Measurements from ENCODE around the gene DMAC2.
"Not testable (repeated sequence)": the region's sequence is repeated elsewhere in the genome, so short reads cannot be mapped to it uniquely, and the experiment has no call there.

The DMAC2 gene

DNA sequence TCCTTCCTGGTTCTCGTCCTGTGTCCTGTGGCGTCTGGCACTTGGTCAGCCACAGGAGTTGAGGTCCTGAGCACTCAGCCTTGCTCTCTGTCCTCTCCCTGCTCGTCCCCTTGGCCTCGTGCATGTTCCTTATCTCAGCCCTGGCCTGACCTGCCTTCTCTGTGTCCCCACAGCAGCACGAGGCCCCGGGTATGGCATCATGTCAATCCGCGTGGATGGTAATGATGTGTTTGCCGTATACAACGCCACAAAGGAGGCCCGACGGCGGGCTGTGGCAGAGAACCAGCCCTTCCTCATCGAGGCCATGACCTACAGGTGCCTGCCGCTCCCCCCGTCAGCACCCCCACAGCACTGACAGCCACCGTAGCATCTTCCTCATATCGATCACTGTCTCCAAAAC, 17.3 kb downstream of the DMAC2 start:
- DNase-seq (ENCODE audit: low read depth in 2 of 2), result no peak

GRCh38 chr19:41421973-41422372, 17.7 kb downstream of the DMAC2 start:
- no peak for DNase-seq (ENCODE audit: low read depth in 2 of 2)

GRCh38 chr19:41421314-41421713, 18.4 kb downstream of the DMAC2 start:
- no peak for DNase-seq (ENCODE audit: low read depth in 2 of 2)

GRCh38 chr19:41420101-41420880, 19.4 kb downstream of the DMAC2 start:
- DNase-seq (ENCODE audit: low read depth in 2 of 2), result no peak

GRCh38 chr19:41416194-41416674, 23.5 kb downstream of the DMAC2 start:
- no peak for DNase-seq (ENCODE audit: low read depth in 2 of 2)

- no peak for DNase-seq (ENCODE audit: low read depth in 2 of 2)
Observed at GRCh38 chr19:41415154-41415571, 24.5 kb downstream of the DMAC2 start.

DNA sequence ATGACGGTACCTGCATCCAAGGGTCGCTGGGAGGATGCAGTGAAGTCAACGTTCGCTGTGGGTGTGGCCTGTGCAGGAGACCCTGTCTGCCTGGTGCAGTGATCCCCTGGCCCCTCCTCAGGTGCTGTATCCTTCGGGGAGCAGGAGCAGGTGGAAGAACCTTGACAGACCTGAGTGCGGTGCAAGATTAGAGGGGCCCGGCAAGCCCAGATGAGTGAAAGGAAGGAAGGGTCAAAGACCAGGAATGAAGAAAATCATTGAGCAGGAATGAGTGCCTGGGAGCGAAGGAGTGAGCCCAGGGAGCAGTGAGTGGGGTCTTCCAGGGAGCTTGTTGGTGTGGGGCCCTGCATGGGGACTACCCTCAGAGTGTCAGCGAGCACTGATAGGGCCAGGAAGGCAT, 25.3 kb downstream of the DMAC2 start:
- DNase-seq (ENCODE audit: low read depth in 2 of 2), result no peak

- no peak for DNase-seq (ENCODE audit: low read depth in 2 of 2)
Observed at GRCh38 chr19:41413947-41414346, 25.8 kb downstream of the DMAC2 start.

GRCh38 chr19:41412953-41413352, 26.8 kb downstream of the DMAC2 start:
- no peak for DNase-seq (ENCODE audit: low read depth in 2 of 2)

- no peak for DNase-seq (ENCODE audit: low read depth in 2 of 2)
Observed at GRCh38 chr19:41411968-41412265, 27.8 kb downstream of the DMAC2 start.

DNA sequence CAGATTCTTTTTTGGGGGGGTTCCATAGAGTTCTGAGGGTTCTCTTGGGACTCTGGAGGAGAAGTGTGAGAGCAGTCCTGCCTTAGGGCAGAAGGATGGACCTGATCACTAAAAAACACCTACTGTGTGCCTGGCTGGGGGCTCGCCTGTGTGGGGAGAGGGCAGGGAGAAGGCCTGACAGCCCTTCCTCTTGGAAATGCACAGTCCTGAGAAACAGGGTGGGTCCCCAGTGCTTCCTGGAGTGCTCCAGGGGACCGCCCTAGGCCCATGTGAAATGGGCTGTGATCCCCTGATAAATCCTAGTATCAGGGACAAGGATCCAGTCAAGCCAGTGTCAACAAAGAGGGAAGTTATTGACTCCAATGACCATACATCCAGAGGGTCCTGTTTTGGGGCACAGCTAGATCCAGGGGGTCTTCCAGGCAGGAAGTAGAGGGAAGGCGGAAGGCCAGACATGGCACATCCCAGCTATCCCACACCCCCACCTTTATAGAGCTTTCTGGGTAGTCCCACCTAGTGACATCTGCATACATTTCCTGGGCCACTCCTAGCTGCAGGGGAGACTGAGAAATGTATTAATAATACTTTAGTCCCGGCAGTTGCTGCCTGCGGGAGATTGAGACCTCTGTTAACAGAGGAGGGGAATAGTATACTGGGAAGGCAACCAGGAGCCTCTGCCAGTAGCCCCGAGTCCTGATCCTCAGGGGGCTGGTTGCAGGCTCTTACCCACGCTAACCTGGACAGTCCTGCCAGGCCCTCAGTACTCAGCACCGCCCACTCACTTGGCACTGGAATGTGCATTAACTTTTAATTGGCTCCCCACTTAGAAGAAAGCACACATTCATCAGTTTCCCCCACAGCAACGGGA, 28.4 kb downstream of the DMAC2 start:
- no peak for DNase-seq (ENCODE audit: low read depth in 2 of 2)

DNA sequence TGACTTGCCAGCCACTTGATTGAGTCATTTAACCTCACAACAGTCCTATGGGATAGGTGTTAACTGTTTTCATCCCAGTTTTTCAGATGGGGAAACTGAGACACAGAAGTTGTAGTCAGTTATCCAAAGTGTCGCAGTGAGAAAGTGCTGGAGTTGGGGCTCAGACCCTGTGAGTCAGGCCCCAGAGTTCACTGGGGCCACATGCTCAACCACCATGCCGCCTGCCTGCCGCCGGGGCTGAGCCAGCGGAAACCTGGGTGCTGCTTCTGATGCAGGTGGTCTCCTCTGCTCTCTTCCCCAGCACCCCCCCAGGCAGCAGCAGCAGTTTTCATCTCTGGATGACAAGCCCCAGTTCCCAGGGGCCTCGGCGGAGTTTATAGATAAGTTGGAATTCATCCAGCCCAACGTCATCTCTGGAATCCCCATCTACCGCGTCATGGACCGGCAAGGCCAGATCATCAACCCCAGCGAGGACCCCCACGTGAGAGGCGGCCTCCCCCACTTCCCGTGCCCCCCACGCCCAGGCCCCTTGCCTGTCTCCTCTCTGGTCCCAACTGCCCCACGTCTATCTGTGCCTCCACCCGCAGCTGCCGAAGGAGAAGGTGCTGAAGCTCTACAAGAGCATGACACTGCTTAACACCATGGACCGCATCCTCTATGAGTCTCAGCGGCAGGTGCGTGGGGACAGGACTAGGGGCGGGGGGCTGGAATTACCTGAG, 29.2 kb downstream of the DMAC2 start:
- no peak for DNase-seq (ENCODE audit: low read depth in 2 of 2)

DNA sequence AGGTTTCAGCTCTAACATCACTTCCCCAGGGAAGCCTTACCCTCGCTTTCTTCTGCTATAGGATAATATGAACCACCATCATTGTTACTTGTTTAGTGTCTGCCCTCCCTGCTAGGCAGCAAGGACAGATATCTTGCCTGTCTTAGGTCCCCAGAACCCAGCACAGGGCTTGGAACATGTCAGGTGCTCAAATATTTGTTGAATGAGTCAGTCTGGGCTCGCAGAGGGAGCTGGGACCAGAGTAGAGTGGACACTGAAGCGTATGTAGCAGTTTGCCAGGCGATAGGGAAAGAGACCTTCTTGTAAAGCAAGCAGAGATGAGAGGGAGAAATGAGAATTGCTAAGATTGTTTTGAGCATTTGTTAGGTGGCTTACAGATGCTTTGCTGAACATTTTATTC, 30.4 kb downstream of the DMAC2 start:
- DNase-seq (ENCODE audit: low read depth in 2 of 2), result no peak

DNA sequence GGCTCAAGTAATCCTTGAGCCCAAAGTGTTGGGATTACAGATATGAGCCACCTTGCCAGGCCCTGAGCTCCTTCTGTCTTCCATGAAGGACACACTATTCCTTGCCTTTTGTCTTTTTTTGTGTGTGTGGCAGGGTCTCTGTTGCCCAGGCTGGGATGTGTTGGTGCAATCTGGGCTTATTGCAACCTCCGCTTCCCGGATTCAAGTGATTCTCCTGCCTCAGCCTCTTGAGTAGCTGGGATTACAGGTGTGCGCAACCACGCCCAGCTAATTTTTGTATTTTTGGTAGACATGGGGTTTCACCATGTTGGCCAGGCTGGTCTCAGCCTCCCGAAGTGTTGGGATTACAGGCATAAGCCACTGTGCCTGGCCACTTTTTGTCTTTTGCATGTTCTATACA, 30.9 kb downstream of the DMAC2 start:
- not testable (repeated sequence) for DNase-seq (ENCODE audit: low read depth in 2 of 2)

DNA sequence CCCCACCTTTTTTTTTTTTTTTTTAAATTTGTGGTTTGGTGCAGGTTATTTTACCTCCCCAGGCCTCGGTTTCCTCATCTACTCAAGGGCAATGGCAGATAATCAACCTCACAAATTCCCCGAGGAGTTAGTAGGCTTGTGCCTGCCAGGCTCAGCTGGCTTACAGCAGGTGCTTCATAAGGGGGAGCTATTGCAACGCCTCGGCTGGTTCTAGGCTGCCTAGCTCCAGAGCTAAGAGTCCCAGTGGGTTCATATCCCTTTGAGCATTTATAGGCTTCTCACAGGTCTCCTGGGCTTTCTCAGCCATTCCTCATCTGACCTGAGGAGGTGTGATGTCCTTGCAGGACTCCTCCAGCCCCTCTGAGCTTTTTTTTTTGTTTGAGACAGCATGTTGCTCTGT, 31.5 kb downstream of the DMAC2 start:
- DNase-seq (ENCODE audit: low read depth in 2 of 2), result no peak

DNA sequence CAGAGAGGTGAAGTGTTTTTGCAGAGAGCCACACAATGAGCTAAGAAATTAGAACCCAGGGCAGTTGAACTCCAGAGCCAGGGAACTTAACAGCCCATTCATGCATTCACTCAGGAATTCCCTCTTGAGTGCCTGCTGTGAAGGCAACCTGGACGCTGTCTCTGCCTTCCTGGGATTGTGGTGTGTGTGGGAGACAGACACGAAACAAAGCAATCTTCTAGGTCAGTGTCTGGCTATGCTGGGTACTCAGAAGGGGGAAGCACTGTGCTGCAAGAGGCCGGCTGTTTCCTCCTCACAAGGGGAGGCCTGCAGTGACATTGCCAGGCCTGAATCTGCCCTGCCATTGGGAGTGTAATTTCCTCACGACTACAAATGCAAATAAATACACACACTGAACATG, 32.4 kb downstream of the DMAC2 start:
- DNase-seq (ENCODE audit: low read depth in 2 of 2), result no peak

DNA sequence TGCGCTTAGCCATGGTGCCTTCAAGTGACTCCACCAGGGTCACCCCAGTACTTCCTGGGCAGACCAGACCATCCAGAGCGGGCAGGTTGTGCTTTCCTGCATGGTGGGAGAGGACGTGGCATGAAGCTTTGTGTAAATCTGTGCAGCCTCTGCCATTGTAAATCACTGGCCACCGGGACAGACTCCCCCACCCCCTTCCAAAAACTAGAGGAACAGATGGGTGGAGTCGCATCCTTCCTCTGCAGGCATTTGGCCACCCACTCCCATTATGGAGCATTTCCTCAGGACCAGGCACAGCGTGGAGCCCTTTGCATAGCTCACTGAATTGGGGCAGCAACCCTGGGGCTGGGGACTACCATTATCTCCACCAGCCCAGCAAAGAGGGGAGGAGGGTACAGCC, 33.9 kb downstream of the DMAC2 start:
- no peak for DNase-seq (ENCODE audit: low read depth in 2 of 2)

DNA sequence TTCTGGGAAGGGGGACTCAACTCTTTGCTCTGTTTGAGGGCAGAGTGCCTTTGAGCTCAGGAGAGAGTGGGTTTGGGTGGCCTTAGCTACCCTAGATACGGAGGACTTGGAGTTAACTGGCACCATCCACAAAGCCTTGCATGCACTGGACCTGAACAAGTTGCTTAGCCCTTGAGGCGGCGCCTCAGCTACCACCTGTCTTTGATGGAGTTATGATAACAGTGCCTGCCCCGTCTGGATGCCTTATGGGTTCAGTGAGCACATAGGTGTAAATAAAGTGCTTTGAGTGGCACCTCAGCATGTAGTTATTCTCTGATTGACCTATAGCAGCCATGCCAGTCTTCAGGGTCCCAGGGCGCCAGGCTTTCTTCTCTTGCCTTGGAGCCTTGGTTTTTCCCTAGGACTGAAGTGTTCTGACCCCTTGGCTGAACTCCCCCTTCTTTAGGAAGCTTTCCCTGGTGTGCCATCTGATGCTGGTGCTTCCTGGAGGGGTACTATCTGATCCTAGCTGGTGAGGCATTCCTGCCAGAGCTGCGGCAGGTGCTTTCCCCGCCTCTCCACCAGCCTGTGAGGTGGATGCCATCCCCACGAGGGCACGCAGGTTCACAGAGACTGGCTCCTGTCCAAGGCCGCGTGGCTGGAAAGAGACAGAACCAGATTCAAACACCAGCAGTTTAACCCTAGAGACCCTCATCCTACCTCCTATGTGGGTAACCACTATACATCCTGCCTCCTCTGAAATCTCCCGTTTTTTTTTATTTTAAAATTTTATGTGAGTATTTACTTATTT, 36.3 kb downstream of the DMAC2 start:
- no peak for DNase-seq (ENCODE audit: low read depth in 2 of 2)

GRCh38 chr19:41402010-41402409, 37.7 kb downstream of the DMAC2 start:
- DNase-seq (ENCODE audit: low read depth in 2 of 2), result no peak

DNA sequence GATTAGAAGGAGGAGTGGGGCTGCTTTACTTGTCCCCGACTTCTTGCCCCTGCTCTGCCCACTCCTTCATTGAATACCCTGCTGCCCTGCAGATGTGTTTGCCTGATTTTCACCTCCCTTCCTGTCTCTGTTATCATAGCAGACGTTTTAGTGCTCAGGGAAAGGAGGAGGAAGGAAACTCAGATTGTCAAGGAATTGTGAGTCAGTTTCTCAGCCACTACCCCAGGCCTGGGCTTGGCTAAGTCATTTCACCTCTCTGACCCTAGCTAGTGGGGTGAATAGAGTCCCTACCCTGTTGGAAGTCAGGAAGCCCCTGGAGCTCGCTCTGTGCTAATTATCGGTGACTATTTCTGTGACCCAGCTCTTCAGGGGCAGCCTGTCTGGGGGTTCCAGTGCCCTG, 38.2 kb downstream of the DMAC2 start:
- DNase-seq (ENCODE audit: low read depth in 2 of 2), result no peak

GRCh38 chr19:41399525-41399924, 40.2 kb downstream of the DMAC2 start:
- no peak for DNase-seq (ENCODE audit: low read depth in 2 of 2)

- DNase-seq (ENCODE audit: low read depth in 2 of 2), result no peak
Observed at GRCh38 chr19:41399091-41399490, 40.6 kb downstream of the DMAC2 start.
